Gastrocnemius medialis (tissue), 4 donors: Measurements from ENCODE around the gene ST6GALNAC3. TPM values are rescaled to one million over a fixed set of nuclear protein-coding genes. Genes with fewer than 3 reads are reported as not detected.
"Not testable (repeated sequence)": the region's sequence is repeated elsewhere in the genome, so short reads cannot be mapped to it uniquely, and the experiment has no call there.

Source experiments
- ATAC-seq, 2 donors: fragments of 150-250 bp; one replicate each; pipeline ENCODE4 v1.9.1; 2016
- DNase-seq, 2 donors: peaks; one replicate each; pipeline ENCODE4 v3.0.0-alpha.2; 2019
- H3K27ac ChIP-seq, 4 donors: fragments of 200-600 bp; sonication (generic); 1 replicate in 1 of 4; 2 replicates in 3 of 4; pipeline ENCODE4 v1.5.1; 2016 to 2018; ENCODE audit warnings: mild to moderate bottlenecking in 2 of 4, moderate library complexity in 1 of 4
- H3K27me3 ChIP-seq, 3 donors: fragments of 200-600 bp; sonication (generic) in 2 of 3; 1 replicate in 1 of 3; 2 replicates in 2 of 3; pipeline versions ENCODE4 v1.5.1 to v1.6.0; 2016 to 2019; ENCODE audit warnings: mild to moderate bottlenecking in 1 of 3, moderate library complexity in 1 of 3
- H3K36me3 ChIP-seq, 2 donors: fragments of 200-600 bp; sonication (generic) in 1 of 2; one replicate each; pipeline ENCODE4 v1.5.1; 2017 to 2018
- H3K4me1 ChIP-seq, 2 donors: fragments of 200-600 bp; sonication (generic) in 1 of 2; one replicate each; pipeline ENCODE4 v1.5.1; 2016 to 2017; ENCODE audit warnings: mild to moderate bottlenecking in 2 of 2
- H3K4me3 ChIP-seq, 4 donors: fragments of 200-600 bp; sonication (generic) in 3 of 4; 1 replicate in 1 of 4; 2 replicates in 3 of 4; pipeline ENCODE4 v1.5.1; 2016 to 2019; ENCODE audit warnings: mild to moderate bottlenecking in 2 of 4
- H3K9me3 ChIP-seq, 3 donors: fragments of 200-600 bp; sonication (generic) in 2 of 3; 1 replicate in 1 of 3; 2 replicates in 2 of 3; pipeline ENCODE4 v1.5.1; 2016 to 2019
- CTCF ChIP-seq, 5 experiments: fragments of 450-650 bp in 3 of 5; fragments of 200-600 bp in 2 of 5; sonication (generic) in 2 of 5; IDR thresholded peaks in 4 of 5; conservative IDR thresholded peaks in 1 of 5; 1 replicate in 4 of 5; 2 replicates in 1 of 5; pipeline ENCODE4 v1.5.1; 2016 to 2019; ENCODE audit warnings: antibody characterized with exemption in 5 of 5, mild to moderate bottlenecking in 3 of 5, moderate library complexity in 3 of 5
- POLR2A ChIP-seq, 2 donors: fragments of 450-650 bp; IDR thresholded peaks; one replicate each; pipeline ENCODE4 v1.6.1; 2017; ENCODE audit warnings: antibody characterized with exemption in 2 of 2, mild to moderate bottlenecking in 2 of 2, moderate library complexity in 2 of 2
- in situ Hi-C, 4 donors: fragments of 200-750 bp; cut with MboI; loops; one replicate each; pipeline versions ENCODE4 v1.15.0 to v1.8.0; 2017; ENCODE audit warnings: low sequenced_read_pairs in 4 of 4
- intact Hi-C: fragments of 100-400 bp; cut with DNase I; formaldehyde crosslinking; loops from one replicate; pipeline ENCODE4 v1.15.1; 2023; ENCODE audit warnings: low total_unique reads
- total RNA-seq, 4 donors: library from RNA; depleted of rRNA; stranded (reverse); fragments of >200 nt; gene quantifications; one replicate each; pipeline versions ENCODE4 v1.1.0 to v1.2.3, GENCODE V29; 2016

ST6GALNAC3 gene
- total RNA-seq, 4 donors from 2014 or later: 1.7 to 3.9 (median 2.8) TPM

- Histone ChIP-seq H3K4me1 (no peaks in the 10 kb centered on the region), H3K27ac (no peak overlapping the region), H3K4me3 (no peak overlapping the region), H3K9me3 (no peaks in the 10 kb centered on the region), H3K27me3 (no peaks in the 10 kb centered on the region), H3K36me3 (no peaks in the 10 kb centered on the region)
- ATAC-seq: no peak
- no peak for DNase-seq
- TF ChIP-seq CTCF (IDR thresholded peaks at IDR 0.05 in 4 of 5, conservative IDR thresholded peaks at IDR 0.05 in 1 of 5): no peak
- no peak for TF ChIP-seq POLR2A (IDR thresholded peaks at IDR 0.05)
- intact Hi-C loops (no loop called here), in situ Hi-C loops (no loop called here)
Measured at GRCh38 chr1:76640723-76641122, 566.2 kb downstream of the ST6GALNAC3 start.

GRCh38 chr1:76644139-76644538 is 569.6 kb downstream of the ST6GALNAC3 start:
- DNase-seq (no peak), ATAC-seq (no peak)
- Histone ChIP-seq H3K4me1 (no peaks in the 10 kb centered on the region), H3K9me3 (no peaks in the 10 kb centered on the region), H3K27me3 (no peaks in the 10 kb centered on the region), H3K27ac (no peak overlapping the region), H3K36me3 (no peaks in the 10 kb centered on the region), H3K4me3 (no peak overlapping the region)
- intact Hi-C loops: no loop called here
- TF ChIP-seq POLR2A (IDR thresholded peaks at IDR 0.05): no peak
- no peak for TF ChIP-seq CTCF (IDR thresholded peaks at IDR 0.05 in 4 of 5, conservative IDR thresholded peaks at IDR 0.05 in 1 of 5)
- in situ Hi-C loops: no loop called here

GRCh38 chr1:76652860-76653259 is 578.3 kb downstream of the ST6GALNAC3 start:
- H3K4me1 ChIP-seq, ATAC-seq, H3K27me3 ChIP-seq, H3K27ac ChIP-seq, H3K36me3 ChIP-seq, intact Hi-C loops, H3K4me3 ChIP-seq, DNase-seq, in situ Hi-C loops, H3K9me3 ChIP-seq: not testable (repeated sequence)

- intact Hi-C loops (no loop called here), in situ Hi-C loops (no loop called here)
- TF ChIP-seq CTCF (IDR thresholded peaks at IDR 0.05 in 4 of 5, conservative IDR thresholded peaks at IDR 0.05 in 1 of 5) (no peak), POLR2A (IDR thresholded peaks at IDR 0.05) (no peak)
- Histone ChIP-seq H3K36me3 (no peaks in the 10 kb centered on the region), H3K27me3 (no peaks in the 10 kb centered on the region), H3K4me1 (no peaks in the 10 kb centered on the region), H3K9me3 (no peaks in the 10 kb centered on the region), H3K27ac (no peak overlapping the region), H3K4me3 (no peak overlapping the region)
- DNase-seq: no peak
- no peak for ATAC-seq
Measured at GRCh38 chr1:76657623-76658022, 583.1 kb downstream of the ST6GALNAC3 start.

GRCh38 chr1:76659171-76659940 is 584.8 kb downstream of the ST6GALNAC3 start:
- no peaks in the 10 kb centered on the region for H3K36me3 ChIP-seq
- in situ Hi-C loops (no loop called here), intact Hi-C loops (no loop called here)
- DNase-seq: no peak
- no peak for ATAC-seq
- H3K4me3 ChIP-seq: no peak overlapping the region
- no peaks in the 10 kb centered on the region for H3K4me1 ChIP-seq
- no peak overlapping the region for H3K27ac ChIP-seq
- TF ChIP-seq CTCF (IDR thresholded peaks at IDR 0.05 in 4 of 5, conservative IDR thresholded peaks at IDR 0.05 in 1 of 5) (no peak), POLR2A (IDR thresholded peaks at IDR 0.05) (no peak)
- no peaks in the 10 kb centered on the region for H3K27me3 ChIP-seq
- H3K9me3 ChIP-seq: no peaks in the 10 kb centered on the region
